CD14-positive monocyte (primary cell): Measurements from ENCODE around the gene FRMD4A. TPM values are rescaled to one million over a fixed set of nuclear protein-coding genes. Genes with fewer than 3 reads are reported as not detected.

Experiments
- DNase-seq, 3 donors: peaks; one replicate each; pipeline ENCODE4 v3.0.0-alpha.2; 2011 to 2022
- H2AFZ ChIP-seq: 2 replicates; pipeline ENCODE4 v1.6.0; 2012; ENCODE audit warnings: mild to moderate bottlenecking, low read depth, low read length, inconsistent platforms; ENCODE audit not compliant: insufficient read depth, poor library complexity, severe bottlenecking
- H3K27ac ChIP-seq, 2 donors: 1 replicate in 1 of 2; 2 replicates in 1 of 2; pipeline ENCODE4 v1.5.1; 2012 to 2013; ENCODE audit warnings: low read length in 2 of 2, control low read depth in 1 of 2, inconsistent platforms in 1 of 2, low read depth in 1 of 2, mild to moderate bottlenecking in 1 of 2
- H3K27me3 ChIP-seq, 2 donors: one replicate each; pipeline versions ENCODE4 v1.6.0 to v1.6.1; 2011 to 2013; ENCODE audit warnings: low read length in 2 of 2; ENCODE audit not compliant: control insufficient read depth in 2 of 2, insufficient read depth in 2 of 2
- H3K36me3 ChIP-seq, 2 donors: replicated peaks in 1 of 2; 1 replicate in 1 of 2; 2 replicates in 1 of 2; pipeline versions ENCODE4 v1.5.1 to v1.6.1; 2012 to 2013; ENCODE audit warnings: low read length in 2 of 2, control low read depth in 1 of 2, inconsistent platforms in 1 of 2, mild to moderate bottlenecking in 1 of 2; ENCODE audit not compliant: insufficient read depth in 2 of 2, control insufficient read depth in 1 of 2
- H3K4me1 ChIP-seq, 2 donors: 1 replicate in 1 of 2; 2 replicates in 1 of 2; pipeline versions ENCODE4 v1.5.1 to v1.6.1; 2012 to 2013; ENCODE audit warnings: low read length in 2 of 2, control low read depth in 1 of 2, inconsistent platforms in 1 of 2, mild to moderate bottlenecking in 1 of 2, moderate library complexity in 1 of 2; ENCODE audit not compliant: insufficient read depth in 2 of 2, control insufficient read depth in 1 of 2
- H3K4me2 ChIP-seq: replicated peaks from 2 replicates; pipeline ENCODE3; 2012; ENCODE audit warnings: low read length, moderate library complexity, mild to moderate bottlenecking; ENCODE audit not compliant: poor library complexity, severe bottlenecking; ENCODE audit errors: extremely low read depth
- H3K4me3 ChIP-seq, 3 experiments: fragments of 200-600 bp in 1 of 3; sonication (generic) in 1 of 3; replicated peaks in 1 of 3; 1 replicate in 2 of 3; 2 replicates in 1 of 3; pipeline ENCODE4 v1.5.1; 2011 to 2013; ENCODE audit warnings: low read length in 3 of 3, mild to moderate bottlenecking in 3 of 3, control low read depth in 2 of 3, low read depth in 2 of 3, inconsistent platforms in 1 of 3, moderate library complexity in 1 of 3
- H3K79me2 ChIP-seq: 2 replicates; pipeline ENCODE4 v1.6.0; 2012; ENCODE audit warnings: mild to moderate bottlenecking, control low read depth, inconsistent platforms, low read length, moderate library complexity; ENCODE audit not compliant: insufficient read depth
- H3K9ac ChIP-seq: 2 replicates; pipeline ENCODE4 v1.6.0; 2017; ENCODE audit warnings: low read length, mild to moderate bottlenecking; ENCODE audit not compliant: insufficient read depth, poor library complexity, severe bottlenecking
- H3K9me3 ChIP-seq, 2 donors: replicated peaks in 1 of 2; 1 replicate in 1 of 2; 2 replicates in 1 of 2; pipeline versions ENCODE4 v1.5.1 to v1.6.1; 2012 to 2013; ENCODE audit warnings: low read length in 2 of 2, control low read depth in 1 of 2; ENCODE audit not compliant: control insufficient read depth in 1 of 2, insufficient read depth in 1 of 2
- H4K20me1 ChIP-seq: 2 replicates; pipeline ENCODE4 v1.6.0; 2012; ENCODE audit warnings: mild to moderate bottlenecking, low read length, control low read depth, moderate library complexity; ENCODE audit not compliant: insufficient read depth
- H3K27ac Mint-ChIP-seq, 7 donors: one replicate each; pipeline ENCODE4 v1.8.0; 2020; ENCODE audit warnings: mild to moderate bottlenecking in 7 of 7, mixed read lengths in 7 of 7, moderate library complexity in 6 of 7, inconsistent platforms in 2 of 7
- H3K27me3 Mint-ChIP-seq, 3 donors: one replicate each; pipeline ENCODE4 v1.8.0; 2021 to 2022; ENCODE audit warnings: low read depth in 3 of 3, mild to moderate bottlenecking in 3 of 3, mixed read lengths in 3 of 3, moderate library complexity in 3 of 3, inconsistent platforms in 1 of 3
- H3K36me3 Mint-ChIP-seq, 2 donors: one replicate each; pipeline ENCODE4 v1.8.0; 2020; ENCODE audit warnings: mixed read lengths in 2 of 2, inconsistent platforms in 1 of 2, mild to moderate bottlenecking in 1 of 2
- H3K4me1 Mint-ChIP-seq: one replicate; pipeline ENCODE4 v1.8.0; 2020; ENCODE audit warnings: mild to moderate bottlenecking, mixed read lengths
- H3K4me3 Mint-ChIP-seq, 2 donors: one replicate each; pipeline ENCODE4 v1.8.0; 2020; ENCODE audit warnings: mild to moderate bottlenecking in 2 of 2, mixed read lengths in 2 of 2, moderate library complexity in 1 of 2
- H3K9me3 Mint-ChIP-seq, 7 donors: one replicate each; pipeline ENCODE4 v1.8.0; 2020 to 2022; ENCODE audit warnings: mixed read lengths in 7 of 7, mild to moderate bottlenecking in 6 of 7, moderate library complexity in 6 of 7, inconsistent platforms in 2 of 7
- CTCF ChIP-seq: fragments of 200-600 bp; IDR thresholded peaks from one replicate; pipeline ENCODE4 v1.8.0; 2022; ENCODE audit warnings: antibody characterized with exemption, mild to moderate bottlenecking
- WGBS: methylation state at CpG from one replicate; pipeline ENCODE4 v1.1.5; 2013; ENCODE audit warnings: missing lambda C conversion rate; ENCODE audit not compliant: insufficient coverage; 5-methylcytosine and 5-hydroxymethylcytosine counted together
- intact Hi-C, 2 donors: fragments of 100-400 bp; cut with micrococcal nuclease; formaldehyde crosslinking; loops; one replicate each; pipeline versions ENCODE4 v1.15.0 to v1.15.1; 2023
- polyA plus RNA-seq, 3 donors: library from polyadenylated mRNA; depleted of rRNA in 1 of 3; unstranded in 2 of 3; stranded (reverse) in 1 of 3; fragments of 300-500 nt in 2 of 3; fragments of >200 nt in 1 of 3; fragmentation: Illumina TruSeq in 2 of 3; gene quantifications; 1 replicate in 2 of 3; 2 replicates in 1 of 3; pipeline ENCODE4 v1.2.3, GENCODE V29; 2012 to 2021

Gene FRMD4A
- polyA plus RNA-seq, 3 donors, result 0.12 TPM; not detected in 2

DNA sequence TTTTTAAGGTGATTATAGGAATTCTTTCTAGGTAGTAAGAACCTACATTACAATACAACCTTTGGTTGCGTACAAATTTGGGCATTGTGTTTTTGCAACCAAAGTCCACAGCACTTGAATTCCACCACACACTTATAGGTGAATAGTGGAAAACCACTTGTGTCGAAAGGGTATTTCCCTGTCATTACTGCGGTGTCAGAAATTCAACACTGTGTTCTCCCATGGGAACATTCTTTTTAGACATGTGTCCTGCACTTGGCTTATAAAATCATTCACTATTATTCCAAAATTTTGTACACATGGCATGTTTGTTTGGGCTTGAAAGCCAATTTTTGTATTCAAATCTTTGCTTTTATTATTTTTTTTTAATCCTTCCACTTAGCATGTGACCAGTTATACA, 410.3 kb downstream of the FRMD4A start:
- Histone ChIP-seq H3K4me2 (no peak overlapping the region), H3K9me3 (no peaks in the 10 kb centered on the region), H3K79me2 (no peaks in the 10 kb centered on the region), H3K27me3 (peaks cover 4 to 9% of the 10 kb centered on the region in 2 donors), H3K36me3 (no peaks in the 10 kb centered on the region), H3K27ac (no peak overlapping the region), H4K20me1 (no peaks in the 10 kb centered on the region), H3K9ac (no peak overlapping the region), H3K4me1 (peaks cover 0 to 5% of the 10 kb centered on the region in 2 donors), H2AFZ (no peak overlapping the region), H3K4me3 (no peak overlapping the region)
- Mint-ChIP-seq H3K4me1 (peaks cover 22% of the 10 kb centered on the region), H3K4me3 (peak overlapping the region in 1 of 2 donors; percentile 14), H3K27me3 (peaks cover 14 to 28% (median 18%) of the 10 kb centered on the region in 3 donors), H3K9me3 (no peaks in the 10 kb centered on the region), H3K27ac (no peak overlapping the region), H3K36me3 (no peaks in the 10 kb centered on the region)
- no peak for DNase-seq
- intact Hi-C loops, result no loop called here
- no CpG with 5 or more reads among the region's 3 CpGs for WGBS
- TF ChIP-seq CTCF, result no peak

GRCh38 chr10:13920031-13920430, 410.7 kb downstream of the FRMD4A start:
- H3K4me1 Mint-ChIP-seq, result peaks cover 18% of the 10 kb centered on the region
- H3K9me3 Mint-ChIP-seq, result no peaks in the 10 kb centered on the region
- peaks cover 14 to 28% (median 18%) of the 10 kb centered on the region in 3 donors for H3K27me3 Mint-ChIP-seq
- Histone ChIP-seq H3K27me3 (peaks cover 4 to 9% of the 10 kb centered on the region in 2 donors), H3K27ac (no peak overlapping the region), H3K4me1 (peaks cover 0 to 1% of the 10 kb centered on the region in 2 donors), H3K4me2 (no peak overlapping the region), H3K9me3 (no peaks in the 10 kb centered on the region), H3K9ac (no peak overlapping the region), H2AFZ (no peak overlapping the region), H4K20me1 (no peaks in the 10 kb centered on the region), H3K79me2 (no peaks in the 10 kb centered on the region), H3K36me3 (no peaks in the 10 kb centered on the region), H3K4me3 (no peak overlapping the region)
- H3K4me3 Mint-ChIP-seq, result peak overlapping the region in 1 of 2 donors; percentile 54
- no peaks in the 10 kb centered on the region for H3K36me3 Mint-ChIP-seq
- intact Hi-C loops, result no loop called here
- no peak for TF ChIP-seq CTCF
- 83% methylated on average over 1 of the region's 1 CpG for WGBS
- H3K27ac Mint-ChIP-seq, result no peak overlapping the region
- DNase-seq, result no peak
